Measurements from ENCODE around the gene ITGAE.

GRCh38 chr17:3669085-3669347 lies 132.0 kb downstream of the ITGAE start:
- no peak for TF ChIP-seq USF1 (IDR thresholded peaks at IDR 0.05)
- no peak for TF ChIP-seq TCF12 (IDR thresholded peaks at IDR 0.05; ENCODE audit: low read depth)
- TF ChIP-seq YY1 (IDR thresholded peaks at IDR 0.05; ENCODE audit: low read depth) = no peak
- no peak for TF ChIP-seq TAF1 (IDR thresholded peaks at IDR 0.05; ENCODE audit: low read depth)
- TF ChIP-seq CREB1 (IDR thresholded peaks at IDR 0.05; ENCODE audit: low read depth) = no peak
- no peak for TF ChIP-seq FOXM1 (IDR thresholded peaks at IDR 0.05; ENCODE audit: borderline replicate concordance, low read depth)
- no peak for TF ChIP-seq REST (IDR thresholded peaks at IDR 0.05; ENCODE audit: low read depth)

All from Ishikawa (cell line).